ENCODE data around the gene PCDH9. TPM values are rescaled to one million over a fixed set of nuclear protein-coding genes. Genes with fewer than 3 reads are reported as not detected.

The PCDH9 gene
- total RNA-seq, 1 donor from 2014 or later, result 10.4 TPM

GRCh38 chr13:67087527-67087926 lies 142.6 kb downstream of the PCDH9 start:
- Histone ChIP-seq H3K27ac (ENCODE audit: low read depth, low read length) (no peak overlapping the region), H2AFZ (ENCODE audit: low read depth, low read length) (no peak overlapping the region), H3K9ac (ENCODE audit: low read length) (no peak overlapping the region), H3K79me2 (ENCODE audit: insufficient read depth, low read length) (no peaks in the 10 kb centered on the region), H3K9me3 (ENCODE audit: insufficient read depth, low read depth, low read length) (no peaks in the 10 kb centered on the region), H3K4me3 (ENCODE audit: insufficient read depth, low read depth, low read length) (no peak overlapping the region), H3K4me2 (ENCODE audit: low read length) (no peak overlapping the region), H3K27me3 (ENCODE audit: insufficient read depth, low read length) (no peaks in the 10 kb centered on the region), H3K36me3 (ENCODE audit: insufficient read depth, low read length) (no peaks in the 10 kb centered on the region), H3K4me1 (ENCODE audit: insufficient read depth, low read length) (no peaks in the 10 kb centered on the region), H4K20me1 (ENCODE audit: insufficient read depth, low read length) (no peaks in the 10 kb centered on the region)
- H3K36me3 Mint-ChIP-seq (ENCODE audit: low read depth, unreplicated experiment), result no peaks in the 10 kb centered on the region
- peaks cover 6% of the 10 kb centered on the region for H3K4me1 Mint-ChIP-seq (ENCODE audit: low read depth, unreplicated experiment)
- no peak for DNase-seq (ENCODE audit: low read depth)
- TF ChIP-seq CTCF (IDR thresholded peaks at IDR 0.05; ENCODE audit: insufficient read depth, low read depth, low read length) (no peak), EZH2 (IDR thresholded peaks at IDR 0.05; ENCODE audit: insufficient read depth, low read length) (no peak)
- H3K27ac Mint-ChIP-seq (ENCODE audit: unreplicated experiment), result no peak overlapping the region
- H3K4me3 Mint-ChIP-seq (ENCODE audit: unreplicated experiment), result no peak overlapping the region
- no peaks in the 10 kb centered on the region for H3K9me3 Mint-ChIP-seq (ENCODE audit: unreplicated experiment)
- FAIRE-seq, result no peak
- H3K27me3 Mint-ChIP-seq (ENCODE audit: low read depth, unreplicated experiment), result no peaks in the 10 kb centered on the region

- Histone ChIP-seq H3K79me2 (ENCODE audit: insufficient read depth, low read length) (no peaks in the 10 kb centered on the region), H2AFZ (ENCODE audit: low read depth, low read length) (no peak overlapping the region), H3K27ac (ENCODE audit: low read depth, low read length) (no peak overlapping the region), H3K36me3 (ENCODE audit: insufficient read depth, low read length) (no peaks in the 10 kb centered on the region), H4K20me1 (ENCODE audit: insufficient read depth, low read length) (no peaks in the 10 kb centered on the region), H3K9me3 (ENCODE audit: insufficient read depth, low read depth, low read length) (no peaks in the 10 kb centered on the region), H3K27me3 (ENCODE audit: insufficient read depth, low read length) (no peaks in the 10 kb centered on the region), H3K9ac (ENCODE audit: low read length) (no peak overlapping the region), H3K4me3 (ENCODE audit: insufficient read depth, low read depth, low read length) (no peak overlapping the region), H3K4me1 (ENCODE audit: insufficient read depth, low read length) (no peaks in the 10 kb centered on the region), H3K4me2 (ENCODE audit: low read length) (no peak overlapping the region)
- H3K27ac Mint-ChIP-seq (ENCODE audit: unreplicated experiment), result no peak overlapping the region
- H3K4me1 Mint-ChIP-seq (ENCODE audit: low read depth, unreplicated experiment), result peaks cover 6% of the 10 kb centered on the region
- no peaks in the 10 kb centered on the region for H3K9me3 Mint-ChIP-seq (ENCODE audit: unreplicated experiment)
- no peak for TF ChIP-seq EZH2 (IDR thresholded peaks at IDR 0.05; ENCODE audit: insufficient read depth, low read length)
- no peak for TF ChIP-seq CTCF (IDR thresholded peaks at IDR 0.05; ENCODE audit: insufficient read depth, low read depth, low read length)
- H3K4me3 Mint-ChIP-seq (ENCODE audit: unreplicated experiment), result no peak overlapping the region
- DNase-seq (ENCODE audit: low read depth), result peak; percentile 28
- H3K36me3 Mint-ChIP-seq (ENCODE audit: low read depth, unreplicated experiment), result no peaks in the 10 kb centered on the region
- H3K27me3 Mint-ChIP-seq (ENCODE audit: low read depth, unreplicated experiment), result no peaks in the 10 kb centered on the region
- FAIRE-seq, result no peak
Measured at GRCh38 chr13:67086260-67086659, 143.9 kb downstream of the PCDH9 start.

DNA sequence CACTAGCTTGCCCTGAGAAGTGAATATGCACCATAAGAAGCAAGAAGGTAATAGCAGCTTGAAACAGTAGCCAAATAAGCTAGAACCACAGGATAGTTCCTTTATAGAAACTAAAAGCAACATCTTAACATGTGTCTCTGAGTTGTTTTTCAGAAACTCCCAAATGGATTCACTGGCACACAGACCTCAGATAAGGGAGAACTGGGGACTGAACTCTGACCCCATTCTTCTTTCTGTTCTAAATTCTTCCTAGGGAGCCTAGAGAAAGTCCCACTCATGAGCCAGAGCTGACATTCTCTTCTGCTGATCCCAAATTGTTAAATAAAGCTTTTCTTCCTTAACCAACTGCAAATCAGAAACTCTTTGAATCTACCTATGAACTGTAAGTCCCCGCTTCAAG lies 146.1 kb downstream of the PCDH9 start:
- FAIRE-seq (peak; percentile 9), DNase-seq (ENCODE audit: low read depth) (no peak)
- Histone ChIP-seq H3K36me3 (ENCODE audit: insufficient read depth, low read length) (no peaks in the 10 kb centered on the region), H3K27me3 (ENCODE audit: insufficient read depth, low read length) (no peaks in the 10 kb centered on the region), H3K79me2 (ENCODE audit: insufficient read depth, low read length) (no peaks in the 10 kb centered on the region), H3K9me3 (ENCODE audit: insufficient read depth, low read depth, low read length) (no peaks in the 10 kb centered on the region), H3K9ac (ENCODE audit: low read length) (no peak overlapping the region), H3K4me2 (ENCODE audit: low read length) (no peak overlapping the region), H2AFZ (ENCODE audit: low read depth, low read length) (no peak overlapping the region), H4K20me1 (ENCODE audit: insufficient read depth, low read length) (no peaks in the 10 kb centered on the region), H3K4me3 (ENCODE audit: insufficient read depth, low read depth, low read length) (no peak overlapping the region), H3K4me1 (ENCODE audit: insufficient read depth, low read length) (no peaks in the 10 kb centered on the region), H3K27ac (ENCODE audit: low read depth, low read length) (no peak overlapping the region)
- H3K9me3 Mint-ChIP-seq (ENCODE audit: unreplicated experiment), result no peaks in the 10 kb centered on the region
- no peaks in the 10 kb centered on the region for H3K27me3 Mint-ChIP-seq (ENCODE audit: low read depth, unreplicated experiment)
- H3K27ac Mint-ChIP-seq (ENCODE audit: unreplicated experiment), result no peak overlapping the region
- TF ChIP-seq EZH2 (IDR thresholded peaks at IDR 0.05; ENCODE audit: insufficient read depth, low read length), result no peak
- TF ChIP-seq CTCF (IDR thresholded peaks at IDR 0.05; ENCODE audit: insufficient read depth, low read depth, low read length), result no peak
- H3K4me1 Mint-ChIP-seq (ENCODE audit: low read depth, unreplicated experiment), result peaks cover 6% of the 10 kb centered on the region
- no peaks in the 10 kb centered on the region for H3K36me3 Mint-ChIP-seq (ENCODE audit: low read depth, unreplicated experiment)
- H3K4me3 Mint-ChIP-seq (ENCODE audit: unreplicated experiment), result no peak overlapping the region

Measured in astrocyte (in vitro differentiated cells and primary cell).